ENCODE data around the gene ADORA2A. TPM values are rescaled to one million over a fixed set of nuclear protein-coding genes. Genes with fewer than 3 reads are reported as not detected.
A peak's percentile ranks its signal among the peaks of the same experiment; 100 is the strongest.

ADORA2A gene
- total RNA-seq, 1 experiment from 2014 or later: 3.5 TPM

DNA sequence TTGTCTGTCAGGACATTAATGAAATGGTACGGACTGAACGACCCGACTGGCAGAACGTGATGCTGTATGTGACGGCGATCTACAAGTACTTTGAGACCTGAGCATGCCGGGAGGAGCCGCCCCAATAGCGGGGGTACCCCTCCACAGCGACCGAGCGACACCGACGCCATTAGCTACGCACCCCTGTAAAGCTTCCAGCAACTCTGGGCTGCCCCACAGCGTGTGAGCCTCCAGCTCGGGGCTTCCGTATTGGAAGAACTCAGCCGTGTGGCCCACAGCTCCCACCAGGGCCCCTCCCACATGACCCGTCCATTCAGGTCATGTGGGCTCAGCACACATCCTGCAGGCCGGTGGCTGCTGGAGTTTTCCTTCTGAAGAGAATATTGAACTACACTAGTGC lies 12.9 kb upstream of the ADORA2A start:
- Mint-ChIP-seq H3K27me3 (ENCODE audit: low read depth) (no peaks in the 10 kb centered on the region), H3K36me3 (ENCODE audit: insufficient read depth in 1 of 3, low read depth in 3 of 3) (peaks cover 4 to 32% (median 30%) of the 10 kb centered on the region in 3 experiments; a peak in 6 of 7 replicates), H3K4me3 (no peak overlapping the region), H3K9me3 (no peaks in the 10 kb centered on the region), H3K4me1 (peaks cover 9 to 10% of the 10 kb centered on the region in 2 experiments), H3K27ac (peak overlapping the region in 1 of 3 experiments; percentile 23; a peak in 1 of 7 replicates)
- Histone ChIP-seq H2AFZ (ENCODE audit: low read length) (no peak overlapping the region), H3K9me3 (ENCODE audit: control insufficient read depth, low read depth, low read length) (no peaks in the 10 kb centered on the region), H3K56ac (ENCODE audit: insufficient read length, low read depth, low read length) (no peak overlapping the region), H4K91ac (ENCODE audit: insufficient read length, low read depth, low read length) (no peak overlapping the region), H4K5ac (ENCODE audit: insufficient read length, low read depth, low read length) (no peak overlapping the region), H3K79me1 (ENCODE audit: insufficient read depth, low read depth, low read length, poor library complexity, severe bottlenecking) (no peaks in the 10 kb centered on the region), H3K27me3 (ENCODE audit: insufficient read depth, low read length) (no peaks in the 10 kb centered on the region), H3K9ac (ENCODE audit: extremely low read depth, insufficient read length, low read length) (no peak overlapping the region), H3K4me1 (ENCODE audit: insufficient read depth, low read length) (no peaks in the 10 kb centered on the region), H2BK15ac (ENCODE audit: low read depth, low read length) (no peak overlapping the region), H3K4ac (ENCODE audit: low read depth, low read length) (no peak overlapping the region), H4K20me1 (ENCODE audit: control insufficient read depth, insufficient read depth, insufficient read length) (no peaks in the 10 kb centered on the region), H2AK5ac (ENCODE audit: insufficient read length, low read length) (no peak overlapping the region), H2BK5ac (ENCODE audit: insufficient read length, low read length) (no peak overlapping the region), H3K27ac (ENCODE audit: insufficient read length, low read depth, low read length) (no peak overlapping the region), H3T11ph (ENCODE audit: low read length) (no peak overlapping the region), H2BK20ac (ENCODE audit: low read depth, low read length, poor library complexity, severe bottlenecking) (no peak overlapping the region), H3K18ac (ENCODE audit: insufficient read length, low read depth, low read length) (no peak overlapping the region), H4K8ac (replicated peaks; ENCODE audit: insufficient read length, low read depth, low read length) (no peak overlapping the region), H3K23me2 (ENCODE audit: insufficient read length, low read depth, low read length, poor library complexity, severe bottlenecking) (no peaks in the 10 kb centered on the region), H3K14ac (ENCODE audit: insufficient read depth, low read length) (no peak overlapping the region), H2BK12ac (ENCODE audit: insufficient read length, low read depth, low read length) (no peak overlapping the region), H2BK120ac (ENCODE audit: low read depth, low read length, poor library complexity, severe bottlenecking) (no peak overlapping the region), H3K23ac (ENCODE audit: insufficient read length, low read depth, low read length) (no peak overlapping the region), H3K79me2 (ENCODE audit: insufficient read depth, low read length) (no peaks in the 10 kb centered on the region), H3K4me2 (ENCODE audit: insufficient read depth, insufficient read length, low read length) (no peak overlapping the region)
- no peak for DNase-seq
- no CpG with 5 or more reads among the region's 21 CpGs for WGBS (ENCODE audit: extremely low coverage, insufficient read length, low lambda C conversion rate)
- TF ChIP-seq, protein P1, sequence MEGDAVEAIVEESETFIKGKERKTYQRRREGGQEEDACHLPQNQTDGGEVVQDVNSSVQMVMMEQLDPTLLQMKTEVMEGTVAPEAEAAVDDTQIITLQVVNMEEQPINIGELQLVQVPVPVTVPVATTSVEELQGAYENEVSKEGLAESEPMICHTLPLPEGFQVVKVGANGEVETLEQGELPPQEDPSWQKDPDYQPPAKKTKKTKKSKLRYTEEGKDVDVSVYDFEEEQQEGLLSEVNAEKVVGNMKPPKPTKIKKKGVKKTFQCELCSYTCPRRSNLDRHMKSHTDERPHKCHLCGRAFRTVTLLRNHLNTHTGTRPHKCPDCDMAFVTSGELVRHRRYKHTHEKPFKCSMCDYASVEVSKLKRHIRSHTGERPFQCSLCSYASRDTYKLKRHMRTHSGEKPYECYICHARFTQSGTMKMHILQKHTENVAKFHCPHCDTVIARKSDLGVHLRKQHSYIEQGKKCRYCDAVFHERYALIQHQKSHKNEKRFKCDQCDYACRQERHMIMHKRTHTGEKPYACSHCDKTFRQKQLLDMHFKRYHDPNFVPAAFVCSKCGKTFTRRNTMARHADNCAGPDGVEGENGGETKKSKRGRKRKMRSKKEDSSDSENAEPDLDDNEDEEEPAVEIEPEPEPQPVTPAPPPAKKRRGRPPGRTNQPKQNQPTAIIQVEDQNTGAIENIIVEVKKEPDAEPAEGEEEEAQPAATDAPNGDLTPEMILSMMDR (conservative IDR thresholded peaks at IDR 0.05): no peak

Measured in H9 (cell line).